ENCODE results near the gene DNAJC5G. TPM values are rescaled to one million over a fixed set of nuclear protein-coding genes. Genes with fewer than 3 reads are reported as not detected.

Gene DNAJC5G
- total RNA-seq, 3 donors from 2014 or later: 0.47 TPM; not detected in 2

- TF ChIP-seq, protein P1, sequence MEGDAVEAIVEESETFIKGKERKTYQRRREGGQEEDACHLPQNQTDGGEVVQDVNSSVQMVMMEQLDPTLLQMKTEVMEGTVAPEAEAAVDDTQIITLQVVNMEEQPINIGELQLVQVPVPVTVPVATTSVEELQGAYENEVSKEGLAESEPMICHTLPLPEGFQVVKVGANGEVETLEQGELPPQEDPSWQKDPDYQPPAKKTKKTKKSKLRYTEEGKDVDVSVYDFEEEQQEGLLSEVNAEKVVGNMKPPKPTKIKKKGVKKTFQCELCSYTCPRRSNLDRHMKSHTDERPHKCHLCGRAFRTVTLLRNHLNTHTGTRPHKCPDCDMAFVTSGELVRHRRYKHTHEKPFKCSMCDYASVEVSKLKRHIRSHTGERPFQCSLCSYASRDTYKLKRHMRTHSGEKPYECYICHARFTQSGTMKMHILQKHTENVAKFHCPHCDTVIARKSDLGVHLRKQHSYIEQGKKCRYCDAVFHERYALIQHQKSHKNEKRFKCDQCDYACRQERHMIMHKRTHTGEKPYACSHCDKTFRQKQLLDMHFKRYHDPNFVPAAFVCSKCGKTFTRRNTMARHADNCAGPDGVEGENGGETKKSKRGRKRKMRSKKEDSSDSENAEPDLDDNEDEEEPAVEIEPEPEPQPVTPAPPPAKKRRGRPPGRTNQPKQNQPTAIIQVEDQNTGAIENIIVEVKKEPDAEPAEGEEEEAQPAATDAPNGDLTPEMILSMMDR (IDR thresholded peaks at IDR 0.05): no peak
- intact Hi-C loops (cut with DNase I, micrococcal nuclease): no loop called here
- Histone ChIP-seq H3K4me3 (no peak overlapping the region), H3K36me3 (ENCODE audit: low read depth) (no peaks in the 10 kb centered on the region), H3K4me1 (ENCODE audit: low read depth) (peaks cover 13% of the 10 kb centered on the region), H3K9me3 (no peaks in the 10 kb centered on the region)
- ATAC-seq (peak; percentile 23), DNase-seq (no peak)
These were observed 32.5 kb downstream of the DNAJC5G start for GRCh38 chr2:27307545-27308358.

- intact Hi-C loops (cut with DNase I, micrococcal nuclease): no loop called here
- ATAC-seq: no peak
These were observed 33.2 kb downstream of the DNAJC5G start, which contains the start of gene UCN for GRCh38 chr2:27308359-27308881. TSS of gene UCN (minus strand) at chr2:27308445. CDS start at chr2:27307895, 550 bp downstream.

GRCh38 chr2:27309651-27310050 lies 34.4 kb downstream of the DNAJC5G start:
- H3K4me3 ChIP-seq: no peak overlapping the region
- TF ChIP-seq, protein P1 (IDR thresholded peaks at IDR 0.05): no peak
- H3K4me1 ChIP-seq (ENCODE audit: low read depth): peaks cover 13% of the 10 kb centered on the region
- intact Hi-C loops (cut with DNase I, micrococcal nuclease): no loop called here
- H3K36me3 ChIP-seq (ENCODE audit: low read depth): no peaks in the 10 kb centered on the region
- DNase-seq (no peak), ATAC-seq (no peak)
- no peaks in the 10 kb centered on the region for H3K9me3 ChIP-seq

More at GRCh38 chr2:27308359-27308881, 33.2 kb downstream of the DNAJC5G start, which contains the start of gene UCN:
- DNase-seq: peak in 2 of 3 donors; percentile 30 to 46
- Histone ChIP-seq H3K4me3 (no peak within 1 kb of the TSS), H3K36me3 (ENCODE audit: low read depth) (no peaks in the 10 kb centered on the region), H3K4me1 (ENCODE audit: low read depth) (peaks cover 13% of the 10 kb centered on the region), H3K9me3 (no peaks in the 10 kb centered on the region)
- TF ChIP-seq, protein P1 (IDR thresholded peaks at IDR 0.05): no peak

DNA sequence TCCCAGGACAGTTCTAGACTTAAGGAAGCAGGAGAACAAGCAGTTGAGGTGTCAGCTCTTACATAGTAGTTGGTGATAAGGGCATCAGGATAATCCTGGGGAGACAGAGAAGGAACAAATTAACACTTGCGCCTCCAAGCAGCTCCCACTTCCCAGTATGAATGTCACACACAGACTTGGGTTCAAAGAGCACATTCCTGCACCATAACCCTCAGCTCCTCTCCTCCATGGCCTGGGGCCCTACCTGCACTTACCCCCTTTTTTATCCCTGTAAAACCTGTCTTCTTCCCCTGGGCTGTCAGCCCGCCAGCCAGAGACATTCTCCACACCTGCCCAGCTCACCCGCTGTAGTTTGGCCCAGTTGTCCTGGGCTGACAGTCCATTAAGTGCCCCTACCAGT lies 36.9 kb downstream of the DNAJC5G start:
- no peaks in the 10 kb centered on the region for H3K9me3 ChIP-seq
- DNase-seq: no peak
- peaks cover 4% of the 10 kb centered on the region for H3K4me1 ChIP-seq (ENCODE audit: low read depth)
- no peak overlapping the region for H3K4me3 ChIP-seq
- intact Hi-C loops (cut with DNase I, micrococcal nuclease): no loop called here
- TF ChIP-seq, protein P1 (IDR thresholded peaks at IDR 0.05): no peak
- ATAC-seq: no peak
- no peaks in the 10 kb centered on the region for H3K36me3 ChIP-seq (ENCODE audit: low read depth)

- ATAC-seq (no peak), DNase-seq (no peak)
- Histone ChIP-seq H3K4me1 (ENCODE audit: low read depth) (no peaks in the 10 kb centered on the region), H3K9me3 (no peaks in the 10 kb centered on the region), H3K36me3 (ENCODE audit: low read depth) (no peaks in the 10 kb centered on the region), H3K4me3 (no peak overlapping the region)
- intact Hi-C loops (cut with DNase I, micrococcal nuclease): no loop called here
- TF ChIP-seq, protein P1 (IDR thresholded peaks at IDR 0.05): no peak
These were observed 38.8 kb downstream of the DNAJC5G start for GRCh38 chr2:27313882-27314645.
